WERI-Rb-1 (cell line): ENCODE data around the gene LCE1E.

Experiments
- DNase-seq: peaks from one replicate; pipeline ENCODE4 v3.0.0-alpha.2; 2020
- H3K27ac ChIP-seq: fragments of 250-450 bp; sonication (Bioruptor Pico); 2 replicates; pipeline ENCODE4 v1.5.1; 2020; ENCODE audit warnings: mild to moderate bottlenecking, moderate library complexity
- H3K27me3 ChIP-seq: fragments of 250-450 bp; sonication (Bioruptor Pico); 2 replicates; pipeline ENCODE4 v1.5.1; 2021; ENCODE audit warnings: mild to moderate bottlenecking, low read depth, moderate library complexity; ENCODE audit not compliant: insufficient read depth, severe bottlenecking
- H3K36me3 ChIP-seq: fragments of 250-450 bp; sonication (Bioruptor Pico); 2 replicates; pipeline ENCODE4 v1.5.1; 2020; ENCODE audit warnings: mild to moderate bottlenecking, moderate library complexity
- H3K4me3 ChIP-seq: 2 replicates; pipeline ENCODE4 v1.5.1; 2011; ENCODE audit warnings: low read depth, mild to moderate bottlenecking, control low read depth, low read length
- H3K9me3 ChIP-seq: fragments of 250-450 bp; sonication (Bioruptor Pico); 2 replicates; pipeline ENCODE4 v1.5.1; 2021; ENCODE audit warnings: mild to moderate bottlenecking, moderate library complexity; ENCODE audit not compliant: severe bottlenecking
- TF ChIP-seq, protein P1 (sequence below): IDR thresholded peaks from 2 replicates; pipeline ENCODE4 v1.5.1; 2011; ENCODE audit warnings: low read depth, mild to moderate bottlenecking, control low read depth, inconsistent platforms, low read length

LCE1E gene

GRCh38 chr1:152770411-152770810 is 15.6 kb upstream of the LCE1E start:
- H3K4me3 ChIP-seq, result no peak overlapping the region

DNA sequence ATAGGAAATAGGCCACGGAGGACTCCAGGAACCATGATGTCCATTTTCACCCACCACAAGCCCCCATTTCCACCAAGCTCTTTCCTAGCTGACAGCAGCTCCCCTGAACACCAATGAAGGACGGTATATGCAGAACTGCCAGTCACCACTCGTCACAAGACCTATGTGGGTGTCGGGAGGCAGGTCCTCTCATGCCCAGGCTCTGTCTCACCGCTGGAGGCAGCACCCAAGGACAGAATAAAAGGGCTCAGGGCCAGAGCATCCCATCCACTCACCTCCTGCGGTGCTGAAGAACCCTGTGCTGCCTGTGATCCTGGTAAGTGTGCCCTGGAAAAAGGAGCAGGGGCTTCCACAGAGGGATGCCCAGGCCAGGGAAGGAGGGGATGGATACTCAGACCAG is 11.2 kb upstream of the LCE1E start, which contains the start of gene LCE1F:
LCE1F (plus strand) TSS at position 266 of the 400 bp plus-strand sequence. CDS start 1,232 bp downstream, outside the sequence.
- Histone ChIP-seq H3K4me3 (no peak within 1 kb of the TSS), H3K27ac (no peak within 1 kb of the TSS), H3K9me3 (no peaks in the 10 kb centered on the region), H3K27me3 (peaks cover 79% of the 10 kb centered on the region), H3K36me3 (no peaks in the 10 kb centered on the region)
- peak; percentile 32 for DNase-seq
- TF ChIP-seq, protein P1, sequence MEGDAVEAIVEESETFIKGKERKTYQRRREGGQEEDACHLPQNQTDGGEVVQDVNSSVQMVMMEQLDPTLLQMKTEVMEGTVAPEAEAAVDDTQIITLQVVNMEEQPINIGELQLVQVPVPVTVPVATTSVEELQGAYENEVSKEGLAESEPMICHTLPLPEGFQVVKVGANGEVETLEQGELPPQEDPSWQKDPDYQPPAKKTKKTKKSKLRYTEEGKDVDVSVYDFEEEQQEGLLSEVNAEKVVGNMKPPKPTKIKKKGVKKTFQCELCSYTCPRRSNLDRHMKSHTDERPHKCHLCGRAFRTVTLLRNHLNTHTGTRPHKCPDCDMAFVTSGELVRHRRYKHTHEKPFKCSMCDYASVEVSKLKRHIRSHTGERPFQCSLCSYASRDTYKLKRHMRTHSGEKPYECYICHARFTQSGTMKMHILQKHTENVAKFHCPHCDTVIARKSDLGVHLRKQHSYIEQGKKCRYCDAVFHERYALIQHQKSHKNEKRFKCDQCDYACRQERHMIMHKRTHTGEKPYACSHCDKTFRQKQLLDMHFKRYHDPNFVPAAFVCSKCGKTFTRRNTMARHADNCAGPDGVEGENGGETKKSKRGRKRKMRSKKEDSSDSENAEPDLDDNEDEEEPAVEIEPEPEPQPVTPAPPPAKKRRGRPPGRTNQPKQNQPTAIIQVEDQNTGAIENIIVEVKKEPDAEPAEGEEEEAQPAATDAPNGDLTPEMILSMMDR, result peak; percentile 60

More at GRCh38 chr1:152770411-152770810, 15.6 kb upstream of the LCE1E start:
- TF ChIP-seq, protein P1, result no peak
- Histone ChIP-seq H3K27me3 (peaks cover 79% of the 10 kb centered on the region), H3K9me3 (no peaks in the 10 kb centered on the region), H3K27ac (no peak overlapping the region), H3K36me3 (no peaks in the 10 kb centered on the region)
- no peak for DNase-seq

- H3K36me3 ChIP-seq, result no peaks in the 10 kb centered on the region
- H3K27me3 ChIP-seq, result peaks cover 80% of the 10 kb centered on the region
- H3K4me3 ChIP-seq, result no peak overlapping the region
- DNase-seq, result no peak
- H3K9me3 ChIP-seq, result no peaks in the 10 kb centered on the region
- TF ChIP-seq, protein P1, result no peak
- H3K27ac ChIP-seq, result no peak overlapping the region
These were observed 9.7 kb upstream of the LCE1E start for GRCh38 chr1:152776361-152776760.

DNA sequence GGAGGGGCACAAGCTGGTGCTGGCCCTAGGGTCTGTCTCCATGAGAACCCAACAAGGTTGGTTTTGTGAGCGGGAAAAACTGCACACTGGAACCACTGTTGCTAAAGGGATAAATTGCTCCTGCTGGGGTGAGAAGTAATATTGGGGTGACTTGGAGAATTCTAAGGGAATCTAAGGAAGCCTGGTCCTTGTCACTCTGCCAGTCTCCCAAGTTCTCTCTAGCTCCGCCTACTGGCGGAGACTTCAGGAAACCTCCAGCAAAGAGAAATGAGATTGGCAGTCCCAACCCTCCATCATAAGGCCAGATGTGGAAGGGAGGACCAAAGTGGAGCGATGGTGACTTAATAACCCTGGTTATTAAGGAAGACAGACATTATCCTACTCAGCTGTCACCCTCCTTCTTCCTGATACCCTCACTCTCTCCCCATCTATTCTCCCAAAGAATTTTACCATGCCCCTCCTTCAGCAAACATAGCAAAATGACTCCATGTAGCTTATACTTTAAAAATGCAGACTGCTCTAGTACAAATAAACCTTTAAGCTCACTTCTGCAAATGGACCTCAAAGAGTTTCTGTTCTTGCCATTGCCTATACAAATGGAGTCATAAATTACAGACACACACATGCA is 8.4 kb upstream of the LCE1E start:
- Histone ChIP-seq H3K36me3 (no peaks in the 10 kb centered on the region), H3K4me3 (no peak overlapping the region), H3K27ac (no peak overlapping the region), H3K27me3 (peaks cover 90% of the 10 kb centered on the region), H3K9me3 (no peaks in the 10 kb centered on the region)
- TF ChIP-seq, protein P1, result peak; percentile 86
- DNase-seq, result peak; percentile 66

GRCh38 chr1:152783095-152783494 is 3.0 kb upstream of the LCE1E start:
- Histone ChIP-seq H3K27me3 (peaks cover 88% of the 10 kb centered on the region), H3K27ac (no peak overlapping the region), H3K36me3 (no peaks in the 10 kb centered on the region), H3K9me3 (no peaks in the 10 kb centered on the region), H3K4me3 (no peak overlapping the region)
- TF ChIP-seq, protein P1, result no peak
- DNase-seq, result no peak

GRCh38 chr1:152795686-152796085 is 9.6 kb downstream of the LCE1E start:
- no peaks in the 10 kb centered on the region for H3K36me3 ChIP-seq
- peaks cover 2% of the 10 kb centered on the region for H3K9me3 ChIP-seq
- no peak overlapping the region for H3K27ac ChIP-seq
- no peak for DNase-seq
- peaks cover 25% of the 10 kb centered on the region for H3K27me3 ChIP-seq
- TF ChIP-seq, protein P1, result no peak
- H3K4me3 ChIP-seq, result no peak overlapping the region
